K562 treated with DMSO at 1 percent for 12 hours (cell line): ENCODE measurements around the gene CYP4A11. TPM values are rescaled to one million over a fixed set of nuclear protein-coding genes. Genes with fewer than 3 reads are reported as not detected.

Experiments used
- total RNA-seq: library from RNA; unstranded; fragments of 300-600 nt; gene quantifications from 2 replicates; pipeline ENCODE4 v1.2.3, GENCODE V29; 2022; ENCODE audit not compliant: insufficient read depth

Gene CYP4A11, protein sequence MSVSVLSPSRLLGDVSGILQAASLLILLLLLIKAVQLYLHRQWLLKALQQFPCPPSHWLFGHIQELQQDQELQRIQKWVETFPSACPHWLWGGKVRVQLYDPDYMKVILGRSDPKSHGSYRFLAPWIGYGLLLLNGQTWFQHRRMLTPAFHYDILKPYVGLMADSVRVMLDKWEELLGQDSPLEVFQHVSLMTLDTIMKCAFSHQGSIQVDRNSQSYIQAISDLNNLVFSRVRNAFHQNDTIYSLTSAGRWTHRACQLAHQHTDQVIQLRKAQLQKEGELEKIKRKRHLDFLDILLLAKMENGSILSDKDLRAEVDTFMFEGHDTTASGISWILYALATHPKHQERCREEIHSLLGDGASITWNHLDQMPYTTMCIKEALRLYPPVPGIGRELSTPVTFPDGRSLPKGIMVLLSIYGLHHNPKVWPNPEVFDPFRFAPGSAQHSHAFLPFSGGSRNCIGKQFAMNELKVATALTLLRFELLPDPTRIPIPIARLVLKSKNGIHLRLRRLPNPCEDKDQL
- total RNA-seq = not detected in 2 replicates

DNA sequence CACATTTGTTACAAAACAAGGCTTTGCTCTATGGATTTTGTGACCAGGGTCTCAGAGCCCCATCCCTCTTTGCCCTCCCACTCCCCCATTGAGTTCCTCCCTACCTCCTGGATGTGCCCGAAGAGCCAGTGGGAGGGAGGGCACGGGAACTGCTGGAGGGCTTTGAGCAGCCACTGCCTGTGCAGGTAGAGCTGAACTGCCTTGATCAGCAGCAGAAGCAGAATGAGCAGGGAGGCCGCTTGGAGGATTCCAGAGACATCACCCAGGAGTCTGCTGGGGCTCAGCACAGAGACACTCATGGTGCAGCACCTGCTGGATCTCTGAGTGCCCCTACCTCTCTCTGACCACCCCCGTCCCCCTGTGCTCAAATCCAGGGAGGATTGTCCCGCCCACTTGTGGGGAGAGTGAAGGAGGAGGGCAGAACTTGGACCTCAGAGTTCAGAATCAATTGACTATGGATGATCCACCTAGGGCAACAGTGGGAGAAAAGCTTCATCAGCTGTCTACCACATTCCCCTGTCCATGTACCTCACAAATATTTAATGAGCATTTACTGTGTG is at the start of gene CYP4A11:
Gene CYP4A11, minus strand, starts transcription at position 342 of the 560 bp plus-strand sequence. Its CDS starts 43 bp downstream, at position 299.

Other genes with a start within 250 kb of the CYP4A11 start
- gene EFCAB14, start 222.4 kb downstream of the CYP4A11 start, total RNA-seq = 8.8 and 44.8 TPM in 2 replicates
- not detected in 2 replicates for gene CYP4B1, start 142.4 kb downstream of the CYP4A11 start, total RNA-seq
- gene CYP4X1, start 82.2 kb upstream of the CYP4A11 start, total RNA-seq = not detected in 2 replicates
- not detected in 2 replicates for gene CYP4Z1, start 125.8 kb upstream of the CYP4A11 start, total RNA-seq
- gene CYP4A22, start 196.0 kb upstream of the CYP4A11 start, total RNA-seq = not detected in 2 replicates
- 3.9 TPM in 1 of 2 replicates, not detected in the other for gene PDZK1IP1, start 248.6 kb upstream of the CYP4A11 start, total RNA-seq